ENCODE results near the gene NFIB. TPM values are rescaled to one million over a fixed set of nuclear protein-coding genes. Genes with fewer than 3 reads are reported as not detected.

The NFIB gene
- total and polyA plus RNA-seq, 2 of the 8 experiments (the other 6 are each of a cell fraction or from before 2014, with no cell fraction given): 2.6 to 13.1 TPM

DNA sequence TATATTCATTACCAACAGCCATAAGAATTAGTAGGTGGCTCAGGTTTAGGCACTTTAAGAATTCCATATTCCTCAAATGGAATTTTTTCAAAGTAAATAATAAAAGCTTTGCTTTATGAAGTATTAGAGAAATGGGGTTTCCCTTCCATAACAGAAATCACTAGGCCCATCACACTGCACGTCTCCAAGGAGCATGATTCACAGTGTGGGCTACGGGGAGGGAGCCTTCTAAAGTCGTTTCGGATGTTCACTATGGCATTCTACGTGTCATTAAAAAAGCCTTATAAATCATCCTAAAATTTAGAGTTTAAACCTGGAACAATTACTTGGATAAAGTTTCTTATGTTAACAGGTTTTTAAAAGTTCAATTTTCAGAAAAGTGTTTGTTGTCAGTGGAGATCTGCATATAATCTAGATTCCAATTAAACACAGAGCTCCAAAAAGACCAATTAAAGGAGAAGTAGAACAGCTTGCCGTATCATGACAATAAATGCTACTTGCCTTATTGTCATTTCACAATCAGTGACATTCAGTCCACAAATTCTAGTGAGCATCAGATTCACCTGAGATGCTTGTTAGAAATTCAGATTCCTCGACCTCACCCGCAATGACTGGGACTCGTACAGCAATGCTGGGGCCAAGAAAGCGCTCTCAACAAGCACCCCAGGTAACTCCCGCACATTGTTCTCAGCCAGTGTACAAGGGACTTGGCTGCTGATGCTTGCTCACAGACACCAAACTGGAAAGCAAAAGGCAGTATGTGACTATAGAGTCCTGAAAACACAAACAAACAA lies 115.7 kb downstream of the NFIB start:
- H3K4me2 ChIP-seq (ENCODE audit: insufficient read depth in 1 of 2, low read depth in 2 of 2, low read length in 2 of 2): no peak overlapping the region
- no peak for TF ChIP-seq HDAC2 (IDR thresholded peaks at IDR 0.05; ENCODE audit: borderline replicate concordance in 1 of 2, low read depth in 2 of 2, low read length in 2 of 2)
- no peak for TF ChIP-seq ASH2L (IDR thresholded peaks at IDR 0.05; ENCODE audit: low read length)
- no peak for TF ChIP-seq TEAD4 (IDR thresholded peaks at IDR 0.05; ENCODE audit: low read depth, low read length)
- TF ChIP-seq RFX5 (IDR thresholded peaks at IDR 0.05; ENCODE audit: borderline replicate concordance, low read depth, low read length): no peak
- no peak for TF ChIP-seq EGR1 (IDR thresholded peaks at IDR 0.05; ENCODE audit: borderline replicate concordance, low read depth, low read length)
- no peak for TF ChIP-seq FOSL1 (IDR thresholded peaks at IDR 0.05; ENCODE audit: insufficient read depth, low read depth, low read length)
- TF ChIP-seq SIN3A (conservative IDR thresholded peaks at IDR 0.05 in 1 of 2, IDR thresholded peaks at IDR 0.05 in 1 of 2; ENCODE audit: low read depth in 1 of 2, low read length in 2 of 2): no peak
- no peak for TF ChIP-seq CBX8 (IDR thresholded peaks at IDR 0.05; ENCODE audit: borderline replicate concordance, low read depth, low read length)
- no peak for TF ChIP-seq GTF2F1 (IDR thresholded peaks at IDR 0.05; ENCODE audit: borderline replicate concordance, low read depth, low read length)
- no peak for TF ChIP-seq JUN (IDR thresholded peaks at IDR 0.05; ENCODE audit: low read depth, low read length)
- TF ChIP-seq KDM4A (IDR thresholded peaks at IDR 0.05; ENCODE audit: low read depth, low read length, severe bottlenecking): no peak
- TF ChIP-seq KDM1A (IDR thresholded peaks at IDR 0.05; ENCODE audit: borderline replicate concordance, low read length): no peak

More for the DNA sequence above, 115.7 kb downstream of the NFIB start:
- Histone ChIP-seq H3K4ac (replicated peaks; ENCODE audit: insufficient read length, low read depth, low read length) (no peak overlapping the region), H3K23ac (ENCODE audit: insufficient read length) (no peak overlapping the region), H3K4me1 (replicated peaks in 1 of 4; ENCODE audit: control insufficient read depth in 3 of 4, insufficient read depth in 4 of 4, low read length in 3 of 4) (peaks cover 0 to 3% (median under 1%) of the 10 kb centered on the region in 4 experiments; a peak in 1 of 7 replicates), H4K91ac (replicated peaks; ENCODE audit: insufficient read length, low read length) (no peak overlapping the region), H3K14ac (ENCODE audit: insufficient read length) (no peak overlapping the region), H2BK20ac (ENCODE audit: low read length) (no peak overlapping the region), H2BK15ac (ENCODE audit: low read length) (no peak overlapping the region), H4K20me1 (replicated peaks in 1 of 2; ENCODE audit: control insufficient read depth in 1 of 2, insufficient read depth in 2 of 2, low read length in 2 of 2) (no peaks in the 10 kb centered on the region), H3K27ac (ENCODE audit: low read depth, low read length) (no peak overlapping the region), H3K4me3 (ENCODE audit: extremely low read depth in 1 of 4, insufficient read depth in 2 of 4, low read depth in 3 of 4, low read length in 4 of 4) (no peak overlapping the region), H3K27me3 (replicated peaks in 1 of 4; ENCODE audit: control insufficient read depth in 3 of 4, extremely low read depth in 1 of 4, insufficient read depth in 3 of 4, low read length in 3 of 4) (no peaks in the 10 kb centered on the region), H3K9ac (replicated peaks in 1 of 4; ENCODE audit: extremely low read depth in 1 of 4, low read depth in 3 of 4, low read length in 3 of 4) (no peak overlapping the region), H4K8ac (ENCODE audit: extremely low read depth, insufficient read depth, low read length) (no peak overlapping the region), H2AK5ac (ENCODE audit: low read depth, low read length) (no peak overlapping the region), H4K5ac (ENCODE audit: insufficient read length, low read depth, low read length) (no peak overlapping the region), H2AFZ (ENCODE audit: low read length) (no peak overlapping the region), H3K79me1 (ENCODE audit: low read depth, low read length) (no peaks in the 10 kb centered on the region; the same call in 1 of the 2 replicates), H2BK120ac (replicated peaks; ENCODE audit: low read depth, low read length) (no peak overlapping the region), H3K23me2 (ENCODE audit: low read depth, low read length) (no peaks in the 10 kb centered on the region), H3K18ac (ENCODE audit: extremely low read depth, low read length) (no peak overlapping the region), H3K9me3 (ENCODE audit: insufficient read depth in 2 of 2, low read depth in 1 of 2, low read length in 1 of 2) (no peaks in the 10 kb centered on the region), H3K79me2 (ENCODE audit: control insufficient read depth in 1 of 2, insufficient read depth in 2 of 2, low read length in 2 of 2) (0 out of 4 replicates have a peak, but pooled peaks cover 0 to 2% of the 10 kb centered on the region in 2 experiments), H3K36me3 (ENCODE audit: control insufficient read depth in 2 of 4, insufficient read depth in 4 of 4, low read length in 3 of 4) (no peaks in the 10 kb centered on the region), H2BK12ac (ENCODE audit: low read depth, low read length) (no peak overlapping the region), H3K56ac (replicated peaks; ENCODE audit: insufficient read length, low read depth, low read length) (no peak overlapping the region), H2BK5ac (ENCODE audit: low read depth, low read length) (no peak overlapping the region)
- ChIA-PET POLR2A (ENCODE audit: partially characterized antibody) (interaction anchor here (1.4 kb wide), 1 partner anchor 116 kb away, joined by 3 read pairs; no protein-coding TSS in a partner anchor), CTCF (ENCODE audit: partially characterized antibody) (interaction anchor here (0.6 kb wide), 1 partner anchor 616 kb away, joined by 3 read pairs; no protein-coding TSS in a partner anchor)
- DNase-seq (ENCODE audit: low read depth in 1 of 2, low spot score in 2 of 2) (no peak), FAIRE-seq (no peak)
- WGBS, 2 experiments (ENCODE audit: extremely low coverage in 1 of 2, insufficient coverage in 1 of 2, insufficient read length in 1 of 2, insufficient replicate concordance in 2 of 2, low coverage in 1 of 2, low lambda C conversion rate in 2 of 2, missing lambda C conversion rate in 1 of 2): 87% methylated on average over 11 of the region's 11 CpGs; no CpG with 5 or more reads in 1 of the 2 experiments
